Naive B cell (primary cell): ENCODE results near the gene FAM185A. TPM values are rescaled to one million over a fixed set of nuclear protein-coding genes. Genes with fewer than 3 reads are reported as not detected.
"Not testable (repeated sequence)": the region's sequence is repeated elsewhere in the genome, so short reads cannot be mapped to it uniquely, and the experiment has no call there.

Experiments
- ATAC-seq, 2 donors: fragments of 150-1000 bp; cut with Tn5 transposase; 2 replicates each; pipeline ENCODE4 v1.10.0; 2021; ENCODE audit warnings: low read depth in 2 of 2, mild to moderate bottlenecking in 2 of 2, moderate library complexity in 2 of 2
- DNase-seq: peaks from one replicate; pipeline ENCODE4 v3.0.0; 2022
- H3K27ac Mint-ChIP-seq, 6 donors: one replicate each; pipeline ENCODE4 v1.8.0; 2020 to 2022; ENCODE audit warnings: mild to moderate bottlenecking in 6 of 6, mixed read lengths in 6 of 6, moderate library complexity in 5 of 6, inconsistent platforms in 2 of 6
- H3K27me3 Mint-ChIP-seq, 3 donors: one replicate each; pipeline ENCODE4 v1.8.0; 2021 to 2022; ENCODE audit warnings: mixed read lengths in 3 of 3, mild to moderate bottlenecking in 1 of 3
- H3K36me3 Mint-ChIP-seq, 2 donors: one replicate each; pipeline ENCODE4 v1.8.0; 2020 to 2022; ENCODE audit warnings: mixed read lengths in 2 of 2, inconsistent platforms in 1 of 2, mild to moderate bottlenecking in 1 of 2
- H3K4me1 Mint-ChIP-seq, 3 donors: one replicate each; pipeline ENCODE4 v1.8.0; 2020 to 2022; ENCODE audit warnings: mixed read lengths in 3 of 3, inconsistent platforms in 1 of 3, mild to moderate bottlenecking in 1 of 3, moderate library complexity in 1 of 3
- H3K4me3 Mint-ChIP-seq, 8 donors: one replicate each; pipeline ENCODE4 v1.8.0; 2020 to 2022; ENCODE audit warnings: mild to moderate bottlenecking in 8 of 8, mixed read lengths in 8 of 8, moderate library complexity in 8 of 8, inconsistent platforms in 2 of 8
- H3K9me3 Mint-ChIP-seq, 7 donors: one replicate each; pipeline ENCODE4 v1.8.0; 2020 to 2022; ENCODE audit warnings: mixed read lengths in 7 of 7, mild to moderate bottlenecking in 5 of 7, inconsistent platforms in 2 of 7, moderate library complexity in 1 of 7
- polyA plus RNA-seq, 6 donors: library from polyadenylated mRNA; unstranded; fragments of 300-500 nt; fragmentation: Illumina TruSeq; gene quantifications; one replicate each; pipeline ENCODE4 v1.2.3, GENCODE V29; 2021; ENCODE audit warnings: low read depth in 6 of 6

FAM185A gene
- polyA plus RNA-seq, 6 donors from 2014 or later: 4.7 to 11.2 (median 6.3) TPM

- not testable (repeated sequence) for H3K4me1 Mint-ChIP-seq, H3K27me3 Mint-ChIP-seq, H3K27ac Mint-ChIP-seq, H3K9me3 Mint-ChIP-seq, H3K4me3 Mint-ChIP-seq, ATAC-seq, DNase-seq, H3K36me3 Mint-ChIP-seq
Measured at GRCh38 chr7:102794567-102794966, 45.8 kb downstream of the FAM185A start.

GRCh38 chr7:102795987-102796595 is 47.3 kb downstream of the FAM185A start:
- H3K4me3 Mint-ChIP-seq, ATAC-seq, DNase-seq, H3K36me3 Mint-ChIP-seq, H3K27ac Mint-ChIP-seq, H3K4me1 Mint-ChIP-seq, H3K27me3 Mint-ChIP-seq, H3K9me3 Mint-ChIP-seq: not testable (repeated sequence)

- no peak for ATAC-seq
- peaks cover 0 to 8% of the 10 kb centered on the region in 2 donors for H3K36me3 Mint-ChIP-seq
- H3K27ac Mint-ChIP-seq: peak overlapping the region in 2 of 6 donors; percentile 65 to 89
Measured at GRCh38 chr7:102806613-102807012, 57.8 kb downstream of the FAM185A start.

GRCh38 chr7:102810916-102811315 is 62.1 kb downstream of the FAM185A start:
- Mint-ChIP-seq H3K4me1 (peaks cover 0 to 8% (median 0%) of the 10 kb centered on the region in 3 donors), H3K27ac (no peak overlapping the region), H3K36me3 (peaks cover 0 to 8% of the 10 kb centered on the region in 2 donors), H3K27me3 (no peaks in the 10 kb centered on the region), H3K4me3 (no peak overlapping the region), H3K9me3 (no peaks in the 10 kb centered on the region)
- DNase-seq: no peak
- no peak for ATAC-seq

More at GRCh38 chr7:102806613-102807012, 57.8 kb downstream of the FAM185A start:
- no peaks in the 10 kb centered on the region for H3K27me3 Mint-ChIP-seq
- no peak for DNase-seq
- peaks cover 0 to 12% (median 0%) of the 10 kb centered on the region in 7 donors for H3K9me3 Mint-ChIP-seq
- peaks cover 0 to 6% (median 0%) of the 10 kb centered on the region in 3 donors for H3K4me1 Mint-ChIP-seq
- no peak overlapping the region for H3K4me3 Mint-ChIP-seq

- no peak for ATAC-seq
- DNase-seq: no peak
- Mint-ChIP-seq H3K4me1 (peaks cover 0 to 8% (median 0%) of the 10 kb centered on the region in 3 donors), H3K27ac (no peak overlapping the region), H3K4me3 (no peak overlapping the region), H3K27me3 (no peaks in the 10 kb centered on the region), H3K9me3 (no peaks in the 10 kb centered on the region), H3K36me3 (peaks cover 0 to 8% of the 10 kb centered on the region in 2 donors)
Measured at GRCh38 chr7:102811942-102812678, 63.3 kb downstream of the FAM185A start.

- no peaks in the 10 kb centered on the region for H3K27me3 Mint-ChIP-seq
- no peaks in the 10 kb centered on the region for H3K9me3 Mint-ChIP-seq
- H3K36me3 Mint-ChIP-seq: peaks cover 0 to 5% of the 10 kb centered on the region in 2 donors
- no peak overlapping the region for H3K4me3 Mint-ChIP-seq
- no peak for DNase-seq
- peak overlapping the region in 1 of 6 donors; percentile 61 for H3K27ac Mint-ChIP-seq
- peaks cover 0 to 8% (median 0%) of the 10 kb centered on the region in 3 donors for H3K4me1 Mint-ChIP-seq
- ATAC-seq: no peak
Measured at GRCh38 chr7:102813191-102814024, 64.6 kb downstream of the FAM185A start.

- ATAC-seq (no peak), DNase-seq (no peak)
- no peak overlapping the region for H3K4me3 Mint-ChIP-seq
- H3K27ac Mint-ChIP-seq: no peak overlapping the region
- H3K9me3 Mint-ChIP-seq: no peaks in the 10 kb centered on the region
- peaks cover 0 to 2% of the 10 kb centered on the region in 2 donors for H3K36me3 Mint-ChIP-seq
- peaks cover 0 to 8% (median 0%) of the 10 kb centered on the region in 3 donors for H3K4me1 Mint-ChIP-seq
- no peaks in the 10 kb centered on the region for H3K27me3 Mint-ChIP-seq
Measured at GRCh38 chr7:102814025-102814471, 65.2 kb downstream of the FAM185A start.

- Mint-ChIP-seq H3K36me3 (peaks cover 0 to 16% of the 10 kb centered on the region in 2 donors), H3K27me3 (no peaks in the 10 kb centered on the region), H3K9me3 (no peaks in the 10 kb centered on the region), H3K4me3 (no peak overlapping the region), H3K4me1 (no peaks in the 10 kb centered on the region), H3K27ac (peak overlapping the region in 1 of 6 donors; percentile 47)
- DNase-seq (no peak), ATAC-seq (no peak)
Measured at GRCh38 chr7:102817616-102818573, 69.1 kb downstream of the FAM185A start.

- Mint-ChIP-seq H3K4me1 (no peaks in the 10 kb centered on the region), H3K27ac (no peak overlapping the region), H3K9me3 (no peaks in the 10 kb centered on the region), H3K27me3 (no peaks in the 10 kb centered on the region), H3K36me3 (peaks cover 0 to 20% of the 10 kb centered on the region in 2 donors), H3K4me3 (no peak overlapping the region)
- DNase-seq (no peak), ATAC-seq (no peak)
Measured at GRCh38 chr7:102819151-102819550, 70.4 kb downstream of the FAM185A start.

GRCh38 chr7:102821994-102822747 is 73.4 kb downstream of the FAM185A start:
- no peak for DNase-seq
- H3K4me3 Mint-ChIP-seq: no peak overlapping the region
- no peak for ATAC-seq
- H3K9me3 Mint-ChIP-seq: no peaks in the 10 kb centered on the region
- H3K27ac Mint-ChIP-seq: no peak overlapping the region
- H3K4me1 Mint-ChIP-seq: no peaks in the 10 kb centered on the region
- H3K36me3 Mint-ChIP-seq: peaks cover 0 to 23% of the 10 kb centered on the region in 2 donors
- no peaks in the 10 kb centered on the region for H3K27me3 Mint-ChIP-seq

GRCh38 chr7:102823390-102824119 is 74.8 kb downstream of the FAM185A start:
- Mint-ChIP-seq H3K4me1 (no peaks in the 10 kb centered on the region), H3K36me3 (peaks cover 0 to 25% of the 10 kb centered on the region in 2 donors), H3K27me3 (no peaks in the 10 kb centered on the region), H3K9me3 (peaks cover 0 to 2% (median 0%) of the 10 kb centered on the region in 7 donors), H3K27ac (no peak overlapping the region), H3K4me3 (no peak overlapping the region)
- no peak for ATAC-seq
- DNase-seq: no peak
